Spleen (tissue), 7 donors: ENCODE data around the gene PIP4K2C.

Experiments
- POLR2AphosphoS5 ChIP-seq, 3 donors: sonication (generic); formaldehyde crosslinking; IDR thresholded peaks; one replicate each; pipeline ENCODE4 v1.5.1; 2017; ENCODE audit warnings: antibody characterized with exemption in 3 of 3
- TF ChIP-seq, protein P1 (sequence below), 11 experiments: fragments of 200-600 bp in 7 of 11; fragments of 450-650 bp in 4 of 11; sonication (generic) in 4 of 11; IDR thresholded peaks in 8 of 11; conservative IDR thresholded peaks in 3 of 11; 1 replicate in 7 of 11; 2 replicates in 4 of 11; pipeline versions ENCODE4 v1.4.0 to v1.8.0; 2016 to 2021; ENCODE audit warnings: antibody characterized with exemption in 11 of 11, inconsistent platforms in 4 of 11, mild to moderate bottlenecking in 1 of 11
- donor health status: DM: no; HTN: no; CAD: no; lungs with moderate emphysema.
- donor health status: DM: no; HTN: no; CAD: no.
- donor health status: DM: no; HTN: no; CAD: no.

DNA sequence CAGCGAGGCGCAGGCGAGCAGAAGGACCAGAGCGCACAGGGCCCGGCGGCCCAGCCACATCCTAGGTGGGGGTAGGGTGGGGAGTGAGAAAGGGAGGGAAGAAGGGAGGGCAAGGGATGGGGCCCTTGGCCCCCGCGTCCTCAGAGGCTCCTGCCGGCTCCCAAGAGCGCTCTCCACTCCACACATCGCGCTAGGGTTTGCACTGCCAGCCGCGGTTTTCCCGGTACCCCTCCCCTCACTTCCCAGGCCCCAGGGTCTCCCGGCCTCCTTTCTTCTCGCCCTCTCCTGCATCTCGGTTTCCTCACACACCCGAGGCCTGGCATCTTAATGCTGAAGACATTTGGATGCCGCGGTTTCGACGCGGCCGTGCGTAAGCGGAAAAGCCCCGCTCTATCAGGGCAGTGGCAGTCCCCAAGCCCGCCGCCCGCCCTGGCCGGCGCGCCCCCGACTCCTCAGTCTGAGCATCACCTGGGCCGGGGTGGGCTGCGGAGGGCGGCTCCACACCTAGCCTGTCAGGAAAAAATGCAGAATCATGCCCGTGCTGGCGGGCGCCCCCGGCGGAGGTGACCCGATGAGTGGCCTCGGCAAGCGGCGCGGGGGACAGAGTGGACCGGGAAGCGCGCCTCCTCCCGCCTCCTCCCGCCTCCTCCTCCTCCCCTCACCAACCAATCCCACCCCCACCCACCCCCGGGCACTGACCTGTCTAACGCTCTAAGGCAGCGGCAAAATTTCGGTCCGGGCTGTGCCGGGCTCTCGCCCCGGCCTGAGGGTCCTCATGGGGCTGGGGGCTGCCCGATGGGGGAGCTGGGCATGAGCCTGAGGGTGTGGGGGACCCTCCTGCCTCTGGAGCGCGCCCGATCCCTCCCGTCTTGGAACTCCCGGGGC is 41.3 kb downstream of the PIP4K2C start:
- TF ChIP-seq, protein P1, sequence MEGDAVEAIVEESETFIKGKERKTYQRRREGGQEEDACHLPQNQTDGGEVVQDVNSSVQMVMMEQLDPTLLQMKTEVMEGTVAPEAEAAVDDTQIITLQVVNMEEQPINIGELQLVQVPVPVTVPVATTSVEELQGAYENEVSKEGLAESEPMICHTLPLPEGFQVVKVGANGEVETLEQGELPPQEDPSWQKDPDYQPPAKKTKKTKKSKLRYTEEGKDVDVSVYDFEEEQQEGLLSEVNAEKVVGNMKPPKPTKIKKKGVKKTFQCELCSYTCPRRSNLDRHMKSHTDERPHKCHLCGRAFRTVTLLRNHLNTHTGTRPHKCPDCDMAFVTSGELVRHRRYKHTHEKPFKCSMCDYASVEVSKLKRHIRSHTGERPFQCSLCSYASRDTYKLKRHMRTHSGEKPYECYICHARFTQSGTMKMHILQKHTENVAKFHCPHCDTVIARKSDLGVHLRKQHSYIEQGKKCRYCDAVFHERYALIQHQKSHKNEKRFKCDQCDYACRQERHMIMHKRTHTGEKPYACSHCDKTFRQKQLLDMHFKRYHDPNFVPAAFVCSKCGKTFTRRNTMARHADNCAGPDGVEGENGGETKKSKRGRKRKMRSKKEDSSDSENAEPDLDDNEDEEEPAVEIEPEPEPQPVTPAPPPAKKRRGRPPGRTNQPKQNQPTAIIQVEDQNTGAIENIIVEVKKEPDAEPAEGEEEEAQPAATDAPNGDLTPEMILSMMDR (IDR thresholded peaks at IDR 0.05 in 8 of 11, conservative IDR thresholded peaks at IDR 0.05 in 3 of 11): no peak
- no peak for TF ChIP-seq POLR2AphosphoS5 (IDR thresholded peaks at IDR 0.05)
